ENCODE data around the gene ADAMTS19.
A peak's percentile ranks its signal among the peaks of the same experiment; 100 is the strongest.

The ADAMTS19 gene

GRCh38 chr5:129661366-129662035 is 201.4 kb downstream of the ADAMTS19 start:
- H3K27ac ChIP-seq (ENCODE audit: low read depth, low read length, poor library complexity, severe bottlenecking): no peak overlapping the region
- no peaks in the 10 kb centered on the region for H3K36me3 ChIP-seq (ENCODE audit: insufficient read depth, low read length)
- TF ChIP-seq CTCF (IDR thresholded peaks at IDR 0.05; ENCODE audit: low read length): no peak
- TF ChIP-seq EZH2 (IDR thresholded peaks at IDR 0.05; ENCODE audit: borderline replicate concordance, low read length): no peak
- no peaks in the 10 kb centered on the region for H3K27me3 ChIP-seq (ENCODE audit: insufficient read depth, low read length)
- no peaks in the 10 kb centered on the region for H3K4me1 ChIP-seq (ENCODE audit: insufficient read depth, low read length, severe bottlenecking)
- H3F3A ChIP-seq (ENCODE audit: insufficient read depth, low read length): no peaks in the 10 kb centered on the region
- H3K4me2 ChIP-seq (ENCODE audit: low read length): no peak overlapping the region
- H3K9me3 ChIP-seq (ENCODE audit: low read length): no peaks in the 10 kb centered on the region
- H3K9me2 ChIP-seq (ENCODE audit: low read depth, low read length): no peaks in the 10 kb centered on the region
- no peak overlapping the region for H3K4me3 ChIP-seq (ENCODE audit: low read depth, low read length, poor library complexity, severe bottlenecking)
- no peak overlapping the region for H2AFZ ChIP-seq (ENCODE audit: low read length)
- no peaks in the 10 kb centered on the region for H4K20me1 ChIP-seq (ENCODE audit: insufficient read depth, low read length)
- no peak overlapping the region for H3K9ac ChIP-seq (ENCODE audit: low read length)
- no peaks in the 10 kb centered on the region for H3K79me2 ChIP-seq (ENCODE audit: insufficient read depth, low read length)

- Histone ChIP-seq H3K4me3 (ENCODE audit: low read depth, low read length, poor library complexity, severe bottlenecking) (no peak overlapping the region), H3K9ac (ENCODE audit: low read length) (no peak overlapping the region), H3K9me2 (ENCODE audit: low read depth, low read length) (no peaks in the 10 kb centered on the region), H3K36me3 (ENCODE audit: insufficient read depth, low read length) (no peaks in the 10 kb centered on the region), H3K4me1 (ENCODE audit: insufficient read depth, low read length, severe bottlenecking) (no peaks in the 10 kb centered on the region), H2AFZ (ENCODE audit: low read length) (no peak overlapping the region), H3K27me3 (ENCODE audit: insufficient read depth, low read length) (no peaks in the 10 kb centered on the region), H4K20me1 (ENCODE audit: insufficient read depth, low read length) (no peaks in the 10 kb centered on the region), H3F3A (ENCODE audit: insufficient read depth, low read length) (no peaks in the 10 kb centered on the region), H3K4me2 (ENCODE audit: low read length) (no peak overlapping the region), H3K79me2 (ENCODE audit: insufficient read depth, low read length) (no peaks in the 10 kb centered on the region), H3K9me3 (ENCODE audit: low read length) (no peaks in the 10 kb centered on the region), H3K27ac (ENCODE audit: low read depth, low read length, poor library complexity, severe bottlenecking) (no peak overlapping the region)
- TF ChIP-seq CTCF (IDR thresholded peaks at IDR 0.05; ENCODE audit: low read length) (peak; percentile 82), EZH2 (IDR thresholded peaks at IDR 0.05; ENCODE audit: borderline replicate concordance, low read length) (no peak)
Observed at GRCh38 chr5:129664336-129664937, 204.3 kb downstream of the ADAMTS19 start.

GRCh38 chr5:129670957-129671500 is 210.9 kb downstream of the ADAMTS19 start:
- no peaks in the 10 kb centered on the region for H3K27me3 ChIP-seq (ENCODE audit: insufficient read depth, low read length)
- H3K79me2 ChIP-seq (ENCODE audit: insufficient read depth, low read length): no peaks in the 10 kb centered on the region
- H3K36me3 ChIP-seq (ENCODE audit: insufficient read depth, low read length): no peaks in the 10 kb centered on the region
- H4K20me1 ChIP-seq (ENCODE audit: insufficient read depth, low read length): no peaks in the 10 kb centered on the region
- no peaks in the 10 kb centered on the region for H3K9me3 ChIP-seq (ENCODE audit: low read length)
- no peak overlapping the region for H3K9ac ChIP-seq (ENCODE audit: low read length)
- H3F3A ChIP-seq (ENCODE audit: insufficient read depth, low read length): no peaks in the 10 kb centered on the region
- no peaks in the 10 kb centered on the region for H3K9me2 ChIP-seq (ENCODE audit: low read depth, low read length)
- TF ChIP-seq EZH2 (IDR thresholded peaks at IDR 0.05; ENCODE audit: borderline replicate concordance, low read length) (no peak), CTCF (IDR thresholded peaks at IDR 0.05; ENCODE audit: low read length) (no peak)
- no peak overlapping the region for H3K27ac ChIP-seq (ENCODE audit: low read depth, low read length, poor library complexity, severe bottlenecking)
- peaks cover 9% of the 10 kb centered on the region for H3K4me1 ChIP-seq (ENCODE audit: insufficient read depth, low read length, severe bottlenecking)
- H3K4me3 ChIP-seq (ENCODE audit: low read depth, low read length, poor library complexity, severe bottlenecking): no peak overlapping the region
- H3K4me2 ChIP-seq (ENCODE audit: low read length): no peak overlapping the region
- no peak overlapping the region for H2AFZ ChIP-seq (ENCODE audit: low read length)

All from OCI-LY1 (cell line).